Memory B cell (primary cell): Measurements from ENCODE around the gene NADK2.

Source experiments
- ATAC-seq: fragments of 150-1000 bp; cut with Tn5 transposase; 2 replicates; pipeline ENCODE4 v1.10.0; 2021; ENCODE audit warnings: low read depth, mild to moderate bottlenecking, moderate library complexity
- DNase-seq, 2 donors: peaks; one replicate each; pipeline ENCODE4 v3.0.0; 2022; ENCODE audit warnings: low spot score in 2 of 2
- H3K27ac Mint-ChIP-seq: one replicate; pipeline ENCODE4 v1.8.0; 2022; ENCODE audit warnings: mild to moderate bottlenecking, moderate library complexity, mixed read lengths
- H3K27me3 Mint-ChIP-seq: one replicate; pipeline ENCODE4 v1.8.0; 2022; ENCODE audit warnings: mixed read lengths
- H3K36me3 Mint-ChIP-seq: one replicate; pipeline ENCODE4 v1.8.0; 2022; ENCODE audit warnings: mild to moderate bottlenecking, mixed read lengths
- H3K4me1 Mint-ChIP-seq: one replicate; pipeline ENCODE4 v1.8.0; 2022; ENCODE audit warnings: mixed read lengths
- H3K4me3 Mint-ChIP-seq: one replicate; pipeline ENCODE4 v1.8.0; 2022; ENCODE audit warnings: mild to moderate bottlenecking, moderate library complexity, mixed read lengths
- H3K9me3 Mint-ChIP-seq: one replicate; pipeline ENCODE4 v1.8.0; 2022; ENCODE audit warnings: mixed read lengths

The NADK2 gene

GRCh38 chr5:36156121-36156601 lies 85.6 kb downstream of the NADK2 start:
- H3K27ac Mint-ChIP-seq = no peak overlapping the region
- DNase-seq = no peak
- H3K4me1 Mint-ChIP-seq = peaks cover 29% of the 10 kb centered on the region
- no peaks in the 10 kb centered on the region for H3K9me3 Mint-ChIP-seq
- H3K36me3 Mint-ChIP-seq = peaks cover 36% of the 10 kb centered on the region
- H3K27me3 Mint-ChIP-seq = no peaks in the 10 kb centered on the region
- ATAC-seq = no peak
- no peak overlapping the region for H3K4me3 Mint-ChIP-seq

GRCh38 chr5:36155291-36155690 lies 86.4 kb downstream of the NADK2 start:
- H3K27ac Mint-ChIP-seq = no peak overlapping the region
- no peaks in the 10 kb centered on the region for H3K9me3 Mint-ChIP-seq
- H3K27me3 Mint-ChIP-seq = no peaks in the 10 kb centered on the region
- H3K36me3 Mint-ChIP-seq = peaks cover 36% of the 10 kb centered on the region
- DNase-seq (no peak), ATAC-seq (no peak)
- no peak overlapping the region for H3K4me3 Mint-ChIP-seq
- peaks cover 35% of the 10 kb centered on the region for H3K4me1 Mint-ChIP-seq

GRCh38 chr5:36153726-36154125 lies 88.0 kb downstream of the NADK2 start:
- Mint-ChIP-seq H3K4me3 (peak overlapping the region; percentile 54), H3K36me3 (peaks cover 31% of the 10 kb centered on the region), H3K27ac (no peak overlapping the region), H3K4me1 (peaks cover 35% of the 10 kb centered on the region), H3K27me3 (no peaks in the 10 kb centered on the region), H3K9me3 (no peaks in the 10 kb centered on the region)
- no peak for ATAC-seq
- DNase-seq = no peak

GRCh38 chr5:36153298-36153677 lies 88.4 kb downstream of the NADK2 start:
- ATAC-seq = no peak
- Mint-ChIP-seq H3K27me3 (no peaks in the 10 kb centered on the region), H3K9me3 (no peaks in the 10 kb centered on the region), H3K4me1 (peaks cover 35% of the 10 kb centered on the region), H3K27ac (no peak overlapping the region), H3K4me3 (peak overlapping the region; percentile 54), H3K36me3 (peaks cover 27% of the 10 kb centered on the region)
- DNase-seq = no peak

GRCh38 chr5:36152324-36153297 lies 89.1 kb downstream of the NADK2 start:
- H3K4me1 Mint-ChIP-seq = peaks cover 32% of the 10 kb centered on the region
- no peak for DNase-seq
- no peaks in the 10 kb centered on the region for H3K27me3 Mint-ChIP-seq
- no peak for ATAC-seq
- peak overlapping the region; percentile 92 for H3K27ac Mint-ChIP-seq
- peaks cover 25% of the 10 kb centered on the region for H3K36me3 Mint-ChIP-seq
- peak overlapping the region; percentile 94 for H3K4me3 Mint-ChIP-seq
- no peaks in the 10 kb centered on the region for H3K9me3 Mint-ChIP-seq

GRCh38 chr5:36151434-36152323 lies 90.0 kb downstream of the NADK2 start, which contains the start of the genes LMBRD2 and SKP2:
Gene LMBRD2, minus strand, starts transcription at chr5:36151887. Its CDS starts 8,538 bp downstream, at chr5:36143349.
Gene SKP2, plus strand, starts transcription at chr5:36152111. Its CDS starts 152 bp downstream, at chr5:36152263.
- ATAC-seq (peak; percentile 97), DNase-seq (peak; percentile 87 to 92)
- Mint-ChIP-seq H3K27me3 (no peaks in the 10 kb centered on the region), H3K4me3 (peak within 1 kb of the TSS; percentile 94), H3K36me3 (peaks cover 18% of the 10 kb centered on the region), H3K4me1 (peaks cover 32% of the 10 kb centered on the region), H3K27ac (peak within 1 kb of the TSS; percentile 92), H3K9me3 (no peaks in the 10 kb centered on the region)

- Mint-ChIP-seq H3K27ac (peak overlapping the region; percentile 92), H3K27me3 (no peaks in the 10 kb centered on the region), H3K9me3 (no peaks in the 10 kb centered on the region), H3K36me3 (peaks cover 13% of the 10 kb centered on the region), H3K4me1 (peaks cover 30% of the 10 kb centered on the region), H3K4me3 (peak overlapping the region; percentile 94)
- ATAC-seq (no peak), DNase-seq (peak in 1 of 2 donors; percentile 21)
These were observed 90.9 kb downstream of the NADK2 start for GRCh38 chr5:36150676-36151433.

- no peak overlapping the region for H3K4me3 Mint-ChIP-seq
- no peaks in the 10 kb centered on the region for H3K36me3 Mint-ChIP-seq
- H3K9me3 Mint-ChIP-seq = no peaks in the 10 kb centered on the region
- no peak for DNase-seq
- H3K4me1 Mint-ChIP-seq = peaks cover 16% of the 10 kb centered on the region
- no peak overlapping the region for H3K27ac Mint-ChIP-seq
- H3K27me3 Mint-ChIP-seq = no peaks in the 10 kb centered on the region
- no peak for ATAC-seq
These were observed 94.0 kb downstream of the NADK2 start for GRCh38 chr5:36147681-36148080.

- no peak for DNase-seq
These were observed 95.3 kb downstream of the NADK2 start for GRCh38 chr5:36146390-36146789.

GRCh38 chr5:36145311-36145710 lies 96.4 kb downstream of the NADK2 start:
- ATAC-seq = no peak
- no peaks in the 10 kb centered on the region for H3K9me3 Mint-ChIP-seq
- no peak for DNase-seq
- H3K4me1 Mint-ChIP-seq = peaks cover 4% of the 10 kb centered on the region
- H3K27me3 Mint-ChIP-seq = no peaks in the 10 kb centered on the region
- peaks cover 6% of the 10 kb centered on the region for H3K36me3 Mint-ChIP-seq
- no peak overlapping the region for H3K27ac Mint-ChIP-seq
- no peak overlapping the region for H3K4me3 Mint-ChIP-seq

More at GRCh38 chr5:36146390-36146789, 95.3 kb downstream of the NADK2 start:
- no peak overlapping the region for H3K27ac Mint-ChIP-seq
- no peaks in the 10 kb centered on the region for H3K36me3 Mint-ChIP-seq
- H3K27me3 Mint-ChIP-seq = no peaks in the 10 kb centered on the region
- H3K4me1 Mint-ChIP-seq = peaks cover 9% of the 10 kb centered on the region
- ATAC-seq = no peak
- H3K4me3 Mint-ChIP-seq = no peak overlapping the region
- H3K9me3 Mint-ChIP-seq = no peaks in the 10 kb centered on the region
